GM19099 (cell line): ENCODE results near the gene GGPS1.

Experiments used
- POLR2A ChIP-seq: IDR thresholded peaks from 3 replicates; pipeline ENCODE4 v1.6.1; 2011; ENCODE audit warnings: low read depth; ENCODE audit not compliant: insufficient read length; ENCODE audit errors: extremely low read depth

The GGPS1 gene

GRCh38 chr1:235328271-235329138, at the start of gene GGPS1:
Gene GGPS1 (plus strand): TSS chr1:235328570. CDS start chr1:235335265, 6,695 bp downstream.
- TF ChIP-seq POLR2A, result no peak

GRCh38 chr1:235278915-235279292, 49.5 kb upstream of the GGPS1 start:
- TF ChIP-seq POLR2A, result no peak

GRCh38 chr1:235279694-235280093, 48.7 kb upstream of the GGPS1 start:
- no peak for TF ChIP-seq POLR2A

GRCh38 chr1:235280467-235280866, 47.9 kb upstream of the GGPS1 start:
- no peak for TF ChIP-seq POLR2A

- no peak for TF ChIP-seq POLR2A
Measured at GRCh38 chr1:235284231-235284769, 44.1 kb upstream of the GGPS1 start.

- no peak for TF ChIP-seq POLR2A
Measured at GRCh38 chr1:235286667-235287066, 41.7 kb upstream of the GGPS1 start.

- no peak for TF ChIP-seq POLR2A
Measured at GRCh38 chr1:235287208-235287882, 41.0 kb upstream of the GGPS1 start.

- TF ChIP-seq POLR2A, result no peak
Measured at GRCh38 chr1:235289859-235290739, 38.3 kb upstream of the GGPS1 start.

- no peak for TF ChIP-seq POLR2A
Measured at GRCh38 chr1:235290740-235291502, 37.4 kb upstream of the GGPS1 start.

- TF ChIP-seq POLR2A, result no peak
Measured at GRCh38 chr1:235291599-235292091, 36.7 kb upstream of the GGPS1 start.

GRCh38 chr1:235292790-235293189, 35.6 kb upstream of the GGPS1 start:
- TF ChIP-seq POLR2A, result no peak

GRCh38 chr1:235293322-235293942, 34.9 kb upstream of the GGPS1 start:
- TF ChIP-seq POLR2A, result no peak

- TF ChIP-seq POLR2A, result no peak
Measured at GRCh38 chr1:235295902-235296350, 32.4 kb upstream of the GGPS1 start.
